Ascending aorta (tissue), 2 donors: ENCODE measurements around the gene VSTM2L. TPM values are rescaled to one million over a fixed set of nuclear protein-coding genes. Genes with fewer than 3 reads are reported as not detected.

Experiments
- DNase-seq, 2 donors: peaks; one replicate each; pipeline ENCODE4 v3.0.0-alpha.2; 2019; ENCODE audit warnings: low spot score in 2 of 2
- H3K27ac ChIP-seq, 2 donors: fragments of 200-600 bp; sonication (generic); one replicate each; pipeline ENCODE4 v1.5.1; 2016 to 2017; ENCODE audit warnings: mild to moderate bottlenecking in 1 of 2
- H3K27me3 ChIP-seq: fragments of 200-600 bp; sonication (generic); one replicate; pipeline ENCODE4 v1.5.1; 2017
- H3K36me3 ChIP-seq, 2 donors: fragments of 200-600 bp; sonication (generic); one replicate each; pipeline ENCODE4 v1.5.1; 2016
- H3K4me1 ChIP-seq, 2 donors: fragments of 200-600 bp; sonication (generic); one replicate each; pipeline ENCODE4 v1.5.1; 2016 to 2017; ENCODE audit warnings: mild to moderate bottlenecking in 1 of 2
- H3K4me3 ChIP-seq, 2 donors: fragments of 200-600 bp; sonication (generic); one replicate each; pipeline ENCODE4 v1.5.1; 2016 to 2017; ENCODE audit warnings: mild to moderate bottlenecking in 1 of 2
- H3K9me3 ChIP-seq, 2 donors: fragments of 200-600 bp; sonication (generic); one replicate each; pipeline ENCODE4 v1.5.1; 2016
- CTCF ChIP-seq, 3 experiments: fragments of 200-600 bp in 2 of 3; fragments of 450-650 bp in 1 of 3; sonication (generic) in 2 of 3; IDR thresholded peaks; one replicate each; pipeline ENCODE4 v1.5.1; 2016 to 2019; ENCODE audit warnings: antibody characterized with exemption in 3 of 3, mild to moderate bottlenecking in 1 of 3, moderate library complexity in 1 of 3
- intact Hi-C: fragments of 100-400 bp; cut with DNase I; formaldehyde crosslinking; loops from one replicate; pipeline ENCODE4 v1.15.1; 2023
- total RNA-seq: library from RNA; depleted of rRNA; stranded (reverse); fragments of >200 nt; gene quantifications from one replicate; pipeline ENCODE4 v1.1.0, GENCODE V29; 2016

VSTM2L gene
- total RNA-seq, 1 donor from 2014 or later: 1.1 TPM

- Histone ChIP-seq H3K36me3 (peaks cover 0 to 4% of the 10 kb centered on the region in 2 donors), H3K4me1 (no peaks in the 10 kb centered on the region), H3K27ac (no peak overlapping the region), H3K9me3 (peaks cover 0 to 3% of the 10 kb centered on the region in 2 donors), H3K27me3 (no peaks in the 10 kb centered on the region), H3K4me3 (no peak overlapping the region)
- no peak for DNase-seq
- TF ChIP-seq CTCF (IDR thresholded peaks at IDR 0.05): no peak
- intact Hi-C loops: no loop called here
Observed at GRCh38 chr20:37973059-37973910, 70.4 kb downstream of the VSTM2L start.

- Histone ChIP-seq H3K27ac (no peak overlapping the region), H3K4me3 (no peak overlapping the region), H3K36me3 (peaks cover 0 to 18% of the 10 kb centered on the region in 2 donors), H3K9me3 (no peaks in the 10 kb centered on the region), H3K27me3 (no peaks in the 10 kb centered on the region), H3K4me1 (no peaks in the 10 kb centered on the region)
- DNase-seq: no peak
- TF ChIP-seq CTCF (IDR thresholded peaks at IDR 0.05): no peak
- intact Hi-C loops: no loop called here
Observed at GRCh38 chr20:37976887-37977286, 74.0 kb downstream of the VSTM2L start.

GRCh38 chr20:37977338-37977737 lies 74.4 kb downstream of the VSTM2L start:
- H3K4me3 ChIP-seq: no peak overlapping the region
- peaks cover 0 to 23% of the 10 kb centered on the region in 2 donors for H3K36me3 ChIP-seq
- no peak overlapping the region for H3K27ac ChIP-seq
- intact Hi-C loops: no loop called here
- no peaks in the 10 kb centered on the region for H3K27me3 ChIP-seq
- no peak for TF ChIP-seq CTCF (IDR thresholded peaks at IDR 0.05)
- DNase-seq: no peak
- no peaks in the 10 kb centered on the region for H3K9me3 ChIP-seq
- no peaks in the 10 kb centered on the region for H3K4me1 ChIP-seq

GRCh38 chr20:37977786-37978185 lies 74.9 kb downstream of the VSTM2L start:
- Histone ChIP-seq H3K27ac (no peak overlapping the region), H3K4me3 (no peak overlapping the region), H3K27me3 (no peaks in the 10 kb centered on the region), H3K4me1 (no peaks in the 10 kb centered on the region), H3K36me3 (peaks cover 0 to 25% of the 10 kb centered on the region in 2 donors), H3K9me3 (no peaks in the 10 kb centered on the region)
- DNase-seq: no peak
- intact Hi-C loops: no loop called here
- no peak for TF ChIP-seq CTCF (IDR thresholded peaks at IDR 0.05)

GRCh38 chr20:37979021-37979985 lies 76.4 kb downstream of the VSTM2L start:
- Histone ChIP-seq H3K4me1 (no peaks in the 10 kb centered on the region), H3K9me3 (no peaks in the 10 kb centered on the region), H3K4me3 (no peak overlapping the region), H3K27ac (no peak overlapping the region), H3K27me3 (no peaks in the 10 kb centered on the region), H3K36me3 (peaks cover 0 to 25% of the 10 kb centered on the region in 2 donors)
- DNase-seq: no peak
- no peak for TF ChIP-seq CTCF (IDR thresholded peaks at IDR 0.05)
- intact Hi-C loops: no loop called here
